Measurements from ENCODE around the gene RNASE12. TPM values are rescaled to one million over a fixed set of nuclear protein-coding genes. Genes with fewer than 3 reads are reported as not detected.
A peak's percentile ranks its signal among the peaks of the same experiment; 100 is the strongest.

The RNASE12 gene
- total and polyA plus RNA-seq, 2 experiments from 2014 or later: not detected

- TF ChIP-seq POLR2AphosphoS5 (IDR thresholded peaks at IDR 0.05; ENCODE audit: low read depth): no peak
- no peak for TF ChIP-seq ZNF331 (CRISPR knock-in tag; IDR thresholded peaks at IDR 0.05; ENCODE audit: low read depth)
- TF ChIP-seq CREB1 (CRISPR knock-in tag; IDR thresholded peaks at IDR 0.05; ENCODE audit: low read depth): no peak
- TF ChIP-seq ZNF462 (CRISPR knock-in tag; IDR thresholded peaks at IDR 0.05): no peak
- no peak for TF ChIP-seq ETS1 (IDR thresholded peaks at IDR 0.05)
- TF ChIP-seq, protein P1, sequence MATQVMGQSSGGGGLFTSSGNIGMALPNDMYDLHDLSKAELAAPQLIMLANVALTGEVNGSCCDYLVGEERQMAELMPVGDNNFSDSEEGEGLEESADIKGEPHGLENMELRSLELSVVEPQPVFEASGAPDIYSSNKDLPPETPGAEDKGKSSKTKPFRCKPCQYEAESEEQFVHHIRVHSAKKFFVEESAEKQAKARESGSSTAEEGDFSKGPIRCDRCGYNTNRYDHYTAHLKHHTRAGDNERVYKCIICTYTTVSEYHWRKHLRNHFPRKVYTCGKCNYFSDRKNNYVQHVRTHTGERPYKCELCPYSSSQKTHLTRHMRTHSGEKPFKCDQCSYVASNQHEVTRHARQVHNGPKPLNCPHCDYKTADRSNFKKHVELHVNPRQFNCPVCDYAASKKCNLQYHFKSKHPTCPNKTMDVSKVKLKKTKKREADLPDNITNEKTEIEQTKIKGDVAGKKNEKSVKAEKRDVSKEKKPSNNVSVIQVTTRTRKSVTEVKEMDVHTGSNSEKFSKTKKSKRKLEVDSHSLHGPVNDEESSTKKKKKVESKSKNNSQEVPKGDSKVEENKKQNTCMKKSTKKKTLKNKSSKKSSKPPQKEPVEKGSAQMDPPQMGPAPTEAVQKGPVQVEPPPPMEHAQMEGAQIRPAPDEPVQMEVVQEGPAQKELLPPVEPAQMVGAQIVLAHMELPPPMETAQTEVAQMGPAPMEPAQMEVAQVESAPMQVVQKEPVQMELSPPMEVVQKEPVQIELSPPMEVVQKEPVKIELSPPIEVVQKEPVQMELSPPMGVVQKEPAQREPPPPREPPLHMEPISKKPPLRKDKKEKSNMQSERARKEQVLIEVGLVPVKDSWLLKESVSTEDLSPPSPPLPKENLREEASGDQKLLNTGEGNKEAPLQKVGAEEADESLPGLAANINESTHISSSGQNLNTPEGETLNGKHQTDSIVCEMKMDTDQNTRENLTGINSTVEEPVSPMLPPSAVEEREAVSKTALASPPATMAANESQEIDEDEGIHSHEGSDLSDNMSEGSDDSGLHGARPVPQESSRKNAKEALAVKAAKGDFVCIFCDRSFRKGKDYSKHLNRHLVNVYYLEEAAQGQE (IDR thresholded peaks at IDR 0.05; ENCODE audit: unreplicated experiment): no peak
- no peak for TF ChIP-seq STAT1 (IDR thresholded peaks at IDR 0.05; ENCODE audit: unreplicated experiment)
- no peak for TF ChIP-seq EZH2phosphoT487 (IDR thresholded peaks at IDR 0.05; ENCODE audit: unreplicated experiment)
- TF ChIP-seq NANOG (IDR thresholded peaks at IDR 0.05; ENCODE audit: borderline replicate concordance): no peak
- H3K27ac ChIP-seq (ENCODE audit: low read depth): no peak overlapping the region
- peak overlapping the region; percentile 61 for H2AFZ ChIP-seq
- H3K27me3 ChIP-seq (ENCODE audit: insufficient read depth): peaks cover 48% of the 10 kb centered on the region
- H3K4me1 ChIP-seq (ENCODE audit: insufficient read depth): peaks cover 12% of the 10 kb centered on the region
- peak overlapping the region; percentile 74 for H3K4me3 ChIP-seq
- peaks cover 42% of the 10 kb centered on the region for H3K27me3 Mint-ChIP-seq (ENCODE audit: insufficient read depth, low read depth, poor library complexity)
- H3K9me3 Mint-ChIP-seq: peaks cover 16% of the 10 kb centered on the region; the same call in 2 of the 3 replicates
- H4K20me1 ChIP-seq (replicated peaks; ENCODE audit: insufficient read depth): no peaks in the 10 kb centered on the region
- peaks cover 12% of the 10 kb centered on the region for H3K4me1 Mint-ChIP-seq
- H3F3A ChIP-seq (replicated peaks; ENCODE audit: low read depth): peaks cover 12% of the 10 kb centered on the region
- peak; percentile 42 for DNase-seq (ENCODE audit: low spot score)
- peak; percentile 4 for ATAC-seq
- no peaks in the 10 kb centered on the region for H3K79me2 ChIP-seq (replicated peaks; ENCODE audit: insufficient read depth)
- no peaks in the 10 kb centered on the region for H3K36me3 ChIP-seq (ENCODE audit: insufficient read depth)
- H3K27ac Mint-ChIP-seq: no peak overlapping the region; the same call in 1 of the 2 replicates
- H3K9me2 ChIP-seq (ENCODE audit: insufficient read depth): no peaks in the 10 kb centered on the region
- peak overlapping the region; percentile 83 for H3K4me2 ChIP-seq
- H3K4me3 Mint-ChIP-seq: peak overlapping the region; percentile 94
- peaks cover 6% of the 10 kb centered on the region; the same call in 2 of the 3 replicates for H3K36me3 Mint-ChIP-seq (ENCODE audit: low read depth)
These were observed 41.3 kb upstream of the RNASE12 start for GRCh38 chr14:20632448-20632830.

All from GM23338 (cell line).